Activated CD8-positive, alpha-beta memory T cell treated with anti-CD3 and anti-CD28 coated beads, Interleukin-2, amount 50 U/mL, for 48 hours (primary cell): ENCODE data around the gene ZGRF1.
A peak's percentile ranks its signal among the peaks of the same experiment; 100 is the strongest.
"Not testable (repeated sequence)": the region's sequence is repeated elsewhere in the genome, so short reads cannot be mapped to it uniquely, and the experiment has no call there.

Experiments used
- DNase-seq: peaks from one replicate; pipeline ENCODE4 v3.0.0-alpha.2; 2020

ZGRF1 gene, protein sequence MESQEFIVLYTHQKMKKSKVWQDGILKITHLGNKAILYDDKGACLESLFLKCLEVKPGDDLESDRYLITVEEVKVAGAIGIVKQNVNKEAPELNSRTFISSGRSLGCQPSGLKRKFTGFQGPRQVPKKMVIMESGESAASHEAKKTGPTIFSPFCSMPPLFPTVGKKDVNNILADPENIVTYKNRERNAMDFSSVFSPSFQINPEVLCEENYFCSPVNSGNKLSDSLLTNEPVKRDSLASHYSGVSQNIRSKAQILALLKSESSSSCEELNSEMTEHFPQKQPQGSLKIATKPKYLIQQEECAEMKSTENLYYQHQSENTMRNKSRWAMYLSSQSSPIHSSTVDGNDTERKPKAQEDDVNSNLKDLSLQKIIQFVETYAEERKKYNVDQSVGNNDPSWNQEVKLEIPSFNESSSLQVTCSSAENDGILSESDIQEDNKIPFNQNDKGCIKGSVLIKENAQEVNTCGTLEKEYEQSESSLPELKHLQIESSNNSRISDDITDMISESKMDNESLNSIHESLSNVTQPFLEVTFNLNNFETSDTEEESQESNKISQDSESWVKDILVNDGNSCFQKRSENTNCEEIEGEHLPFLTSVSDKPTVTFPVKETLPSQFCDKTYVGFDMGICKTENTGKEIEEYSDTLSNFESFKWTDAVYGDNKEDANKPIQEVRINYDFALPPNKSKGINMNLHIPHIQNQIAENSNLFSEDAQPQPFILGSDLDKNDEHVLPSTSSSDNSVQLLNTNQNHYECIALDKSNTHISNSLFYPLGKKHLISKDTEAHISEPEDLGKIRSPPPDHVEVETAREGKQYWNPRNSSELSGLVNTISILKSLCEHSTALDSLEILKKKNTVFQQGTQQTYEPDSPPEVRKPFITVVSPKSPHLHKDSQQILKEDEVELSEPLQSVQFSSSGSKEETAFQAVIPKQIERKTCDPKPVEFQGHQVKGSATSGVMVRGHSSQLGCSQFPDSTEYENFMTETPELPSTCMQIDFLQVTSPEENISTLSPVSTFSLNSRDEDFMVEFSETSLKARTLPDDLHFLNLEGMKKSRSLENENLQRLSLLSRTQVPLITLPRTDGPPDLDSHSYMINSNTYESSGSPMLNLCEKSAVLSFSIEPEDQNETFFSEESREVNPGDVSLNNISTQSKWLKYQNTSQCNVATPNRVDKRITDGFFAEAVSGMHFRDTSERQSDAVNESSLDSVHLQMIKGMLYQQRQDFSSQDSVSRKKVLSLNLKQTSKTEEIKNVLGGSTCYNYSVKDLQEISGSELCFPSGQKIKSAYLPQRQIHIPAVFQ (N-terminal part only)

DNA sequence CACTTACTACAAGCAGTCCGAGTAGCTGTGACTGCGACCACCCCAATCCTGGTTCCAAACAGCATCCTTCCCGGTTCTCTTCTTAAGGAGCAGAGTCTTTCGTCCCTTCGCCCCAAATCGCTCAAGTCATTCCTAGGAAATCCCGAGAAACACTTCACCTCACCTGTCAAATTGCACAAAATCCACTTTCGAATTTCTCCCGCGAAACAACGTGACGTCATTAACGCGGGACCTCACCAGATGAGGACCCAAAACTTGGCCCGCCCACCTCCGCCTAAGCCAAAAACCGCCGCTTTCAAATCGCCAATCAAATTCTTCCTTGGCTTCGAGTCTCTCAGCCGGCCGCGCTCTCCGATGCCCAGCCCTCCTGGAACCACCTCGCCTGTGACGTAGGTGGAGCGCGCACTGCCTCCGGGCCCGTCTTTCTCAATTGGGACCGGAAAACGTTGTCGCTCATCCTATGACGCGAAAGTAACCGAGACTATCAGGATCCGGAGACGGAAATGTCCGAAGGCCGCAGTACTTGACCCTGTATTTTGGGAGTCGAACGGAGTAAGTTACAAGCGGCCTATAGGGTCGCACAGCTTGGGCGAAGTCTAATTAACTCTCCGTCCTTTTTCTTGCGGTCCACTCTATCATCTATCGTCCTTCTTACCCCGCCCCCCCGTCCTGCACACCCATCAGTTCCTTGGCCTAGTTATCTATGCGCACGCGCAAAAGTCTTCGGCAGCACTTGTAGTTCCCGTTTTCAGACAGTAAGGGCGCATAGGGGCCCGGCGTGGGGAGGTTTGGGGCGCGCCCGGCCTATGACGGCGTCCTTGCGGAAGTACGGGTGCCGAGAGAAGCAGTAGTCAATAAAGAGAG, at the start of gene ZGRF1, which contains the start of gene LARP7:
Gene ZGRF1, minus strand, starts transcription at position 222 of the 864 bp plus-strand sequence. CDS start 3,733 bp downstream, outside the sequence.
Gene LARP7, plus strand, starts transcription at position 456 of the 864 bp plus-strand sequence. CDS start 7,527 bp downstream, outside the sequence.
- peak; percentile 97 for DNase-seq

DNA sequence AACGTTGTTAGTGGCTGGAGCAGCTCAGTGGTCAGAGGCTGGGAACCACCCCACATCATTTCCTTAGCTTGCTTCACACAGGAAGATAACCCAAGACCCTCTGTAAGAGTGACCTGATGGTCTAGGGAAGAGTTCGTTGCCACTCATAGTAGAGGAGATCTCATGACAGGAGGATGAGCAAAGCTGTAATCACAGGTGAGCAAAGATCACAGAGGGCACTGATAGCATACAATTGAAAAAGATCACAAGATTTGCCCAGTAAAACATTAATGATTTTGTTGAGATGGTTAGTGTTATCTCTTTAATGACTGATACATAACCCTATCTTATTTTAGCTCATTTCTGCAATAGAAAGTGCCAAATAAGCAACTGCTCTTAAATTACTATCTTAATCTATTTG, 44.3 kb upstream of the ZGRF1 start:
- no peak for DNase-seq

DNA sequence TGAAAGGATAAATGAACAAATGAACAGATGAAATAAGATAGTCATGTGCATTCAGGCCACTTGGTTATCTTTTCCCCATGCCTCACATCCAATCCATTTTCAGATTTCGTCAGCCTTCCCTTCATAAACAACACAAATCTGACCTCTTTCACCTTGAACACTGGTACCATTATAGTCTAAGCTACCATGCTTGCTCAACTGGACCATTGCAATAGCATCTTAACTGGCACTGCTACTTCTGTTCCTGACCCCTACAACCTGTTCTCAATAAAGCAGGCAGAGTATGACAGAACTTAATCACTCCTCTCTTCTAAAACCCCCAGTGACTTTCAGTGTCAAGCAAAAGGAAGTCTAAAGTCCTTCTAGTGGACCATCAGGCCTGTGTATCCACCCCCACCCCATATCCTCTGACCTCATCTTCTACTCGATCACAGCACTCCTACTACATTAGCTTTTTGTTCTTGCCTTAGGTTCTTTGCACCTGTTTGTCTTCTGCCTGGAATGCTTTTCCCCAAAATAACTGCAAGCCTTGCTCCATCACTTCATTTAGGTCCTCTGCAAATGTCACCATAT, 40.9 kb upstream of the ZGRF1 start:
- DNase-seq: no peak

DNA sequence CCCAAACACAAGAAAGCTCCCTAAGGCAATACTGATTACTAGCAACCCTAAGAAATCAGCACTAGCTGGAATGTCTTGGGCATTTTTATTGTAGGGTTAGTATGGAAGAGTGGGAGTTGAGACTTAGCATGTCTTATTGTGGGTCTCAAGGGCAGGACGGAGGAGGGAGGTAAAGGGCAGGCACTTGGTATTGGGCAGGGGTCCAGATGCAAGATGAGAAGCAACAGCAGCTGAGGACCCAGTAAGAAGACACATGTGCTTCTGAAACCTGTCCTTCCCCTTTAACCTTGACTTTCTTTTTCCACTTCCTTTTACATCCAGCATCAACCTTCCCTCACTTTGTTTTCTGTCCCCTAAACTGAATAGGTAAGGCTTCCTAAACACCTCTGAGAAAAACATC, 37.7 kb upstream of the ZGRF1 start:
- no peak for DNase-seq

DNA sequence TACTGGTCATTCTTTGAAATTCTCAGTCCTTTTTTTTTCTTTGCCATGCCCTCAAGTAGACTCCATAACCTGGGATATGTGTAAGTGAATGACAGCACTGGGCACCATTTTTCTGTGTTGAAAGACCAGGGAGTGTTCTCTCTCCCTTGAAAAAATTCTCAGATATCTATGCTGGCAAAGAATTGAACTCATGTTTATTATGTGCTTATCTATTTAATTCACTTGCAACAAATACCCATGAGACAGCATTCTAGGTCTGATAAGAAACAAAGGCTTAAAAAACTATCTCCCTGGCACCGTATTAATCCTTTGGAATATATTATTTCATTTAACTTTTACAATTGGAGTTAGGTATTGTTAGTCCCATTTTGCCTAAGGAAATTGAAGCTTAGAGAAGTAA, 37.0 kb upstream of the ZGRF1 start:
- DNase-seq: no peak

DNA sequence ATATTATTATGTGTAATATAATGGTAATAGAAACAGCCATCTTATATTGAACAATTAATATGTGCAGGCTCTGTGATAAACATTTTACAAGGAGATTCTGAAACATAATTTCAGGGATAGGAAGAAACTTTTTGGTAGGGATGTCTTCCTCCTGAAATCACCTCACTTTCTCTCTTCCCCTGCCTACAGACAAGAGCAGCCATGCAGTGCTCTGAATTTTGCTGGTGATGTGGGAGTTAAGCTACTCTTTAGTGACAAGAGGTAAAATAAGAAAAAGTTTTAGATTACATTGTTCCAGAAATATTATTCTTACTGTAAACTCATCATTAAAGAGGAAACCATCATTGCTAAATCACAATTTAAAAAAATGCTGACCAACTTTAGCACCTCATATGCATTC, 36.4 kb upstream of the ZGRF1 start:
- no peak for DNase-seq

DNA sequence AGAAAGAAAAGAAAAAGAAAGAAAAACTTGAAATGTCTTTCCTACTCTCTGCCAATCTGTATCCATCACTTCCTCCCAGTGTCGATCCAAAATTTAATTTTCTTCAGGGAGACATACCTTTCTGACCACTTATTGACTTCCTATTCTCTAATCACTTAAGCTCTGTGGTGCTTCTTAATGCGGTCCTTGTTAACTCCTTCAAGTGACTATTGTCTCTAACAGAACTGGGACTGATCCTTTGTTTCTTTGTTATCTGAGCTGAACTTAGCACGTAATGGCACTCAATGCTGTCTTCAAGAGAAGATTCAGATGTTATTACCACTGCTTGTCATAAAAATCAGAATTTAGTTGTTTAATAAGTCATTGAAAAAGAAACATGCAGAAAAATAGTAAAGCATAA, 31.4 kb upstream of the ZGRF1 start:
- no peak for DNase-seq

DNA sequence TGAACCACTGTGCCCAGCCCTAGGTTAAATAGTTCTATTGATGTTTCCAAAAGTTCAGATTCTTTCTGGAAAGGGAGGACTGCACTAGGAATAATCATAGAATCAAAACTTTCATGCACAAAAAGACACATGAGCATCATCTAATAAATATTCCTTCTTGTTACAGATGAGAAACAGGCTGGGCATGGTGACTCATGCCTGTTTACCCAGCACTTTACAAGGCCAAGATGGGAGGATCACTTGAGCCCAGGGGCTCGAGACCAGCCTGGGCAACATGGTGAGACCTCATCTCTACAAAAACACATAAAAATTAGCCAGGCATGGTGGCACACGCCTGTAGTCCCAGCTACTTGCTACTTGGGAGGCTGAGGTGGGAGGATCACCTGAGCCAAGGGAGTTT, 27.9 kb upstream of the ZGRF1 start:
- DNase-seq: no peak

DNA sequence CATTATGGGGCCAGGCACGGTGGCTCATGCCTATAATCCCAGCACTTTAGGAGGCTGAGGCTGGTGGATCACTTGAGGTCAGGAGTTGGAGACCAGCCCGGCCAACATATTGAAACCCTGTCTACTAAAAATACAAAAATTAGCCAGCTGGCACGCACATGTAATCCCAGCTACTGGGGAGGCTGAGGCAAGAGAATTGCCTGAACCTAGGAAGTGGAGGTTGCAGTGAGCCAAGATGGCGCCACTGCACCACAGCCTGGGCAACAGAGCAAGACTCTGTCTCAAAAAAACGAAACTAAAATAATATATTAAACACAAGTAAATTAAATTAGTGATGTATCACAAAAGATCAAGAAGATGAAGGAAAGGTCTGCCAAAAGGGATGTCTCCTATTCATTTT, 19.4 kb upstream of the ZGRF1 start:
- DNase-seq: not testable (repeated sequence)

DNA sequence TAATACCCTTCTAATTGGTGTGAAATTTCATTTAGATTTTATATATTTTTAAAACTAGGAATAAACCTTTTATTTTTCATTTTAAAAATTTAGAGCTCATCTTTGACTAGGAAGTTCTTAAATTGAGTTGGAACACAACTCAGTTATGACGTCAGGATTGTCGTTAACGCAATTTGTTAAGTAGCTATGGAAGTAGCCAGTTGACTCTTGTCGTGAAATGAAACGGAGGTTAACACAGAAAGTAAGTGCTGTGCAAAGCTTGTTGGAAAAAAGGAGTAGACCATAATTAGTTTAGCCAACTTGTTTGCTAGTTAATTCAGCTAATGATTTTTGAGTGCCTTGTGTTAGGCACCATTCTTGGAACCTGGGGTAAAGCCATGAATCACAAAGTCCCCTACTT, 18.6 kb upstream of the ZGRF1 start:
- DNase-seq: no peak

DNA sequence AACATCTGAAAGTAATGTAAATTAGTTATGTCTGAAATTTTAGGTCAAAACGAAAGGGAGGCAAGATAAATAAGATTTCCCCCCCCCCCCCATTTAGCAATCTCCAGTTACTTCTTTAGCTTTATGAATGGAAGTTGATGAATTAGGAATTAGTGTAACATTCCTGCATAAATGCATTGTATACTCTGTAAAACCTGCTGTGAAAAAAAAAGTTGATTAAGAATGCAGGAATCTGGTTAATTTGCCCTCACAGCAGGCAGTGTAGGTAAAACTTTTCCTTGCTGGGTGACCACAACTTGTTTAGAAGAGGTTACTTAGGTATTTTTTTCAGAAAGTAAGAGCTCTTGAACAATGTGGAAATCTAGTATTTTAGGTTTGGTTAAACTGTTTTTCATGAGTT, 15.5 kb upstream of the ZGRF1 start:
- no peak for DNase-seq

DNA sequence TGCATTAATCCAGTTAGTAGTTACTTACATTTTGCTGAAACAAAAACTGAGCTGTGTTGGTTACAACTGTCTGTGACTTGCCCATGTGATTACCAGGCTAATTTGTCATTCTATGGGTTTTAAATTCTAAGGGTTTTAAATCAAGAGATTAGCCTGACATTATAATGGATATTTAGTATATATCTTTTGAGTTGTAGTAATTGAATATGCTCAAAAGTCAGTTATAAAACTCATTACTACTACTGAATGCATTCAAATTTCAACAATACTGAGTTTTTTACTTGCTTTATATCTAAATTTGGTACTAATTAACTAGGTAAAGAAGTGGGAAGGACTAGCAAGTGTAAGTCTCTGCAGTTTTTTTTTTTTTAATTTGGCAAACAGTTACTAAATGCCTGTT, 14.9 kb upstream of the ZGRF1 start:
- no peak for DNase-seq

DNA sequence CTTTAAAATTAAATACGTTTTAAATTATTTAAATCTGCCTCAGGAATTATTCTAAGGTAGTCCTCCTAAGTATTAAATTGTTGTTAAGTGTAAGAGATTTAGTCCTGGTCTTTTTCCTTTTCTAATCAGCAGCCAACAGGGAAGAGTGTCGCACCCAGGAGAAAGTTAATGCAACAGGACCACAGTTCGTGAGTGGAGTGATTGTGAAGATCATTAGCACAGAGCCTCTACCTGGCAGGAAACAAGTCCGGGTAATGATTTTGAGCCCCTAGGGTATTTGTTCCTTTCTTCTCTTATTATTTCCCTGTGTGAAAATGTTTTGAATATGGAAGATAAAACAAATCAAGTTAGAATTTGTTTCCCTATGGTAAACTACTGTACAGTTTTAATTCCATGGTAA, 13.6 kb upstream of the ZGRF1 start:
- DNase-seq: no peak

DNA sequence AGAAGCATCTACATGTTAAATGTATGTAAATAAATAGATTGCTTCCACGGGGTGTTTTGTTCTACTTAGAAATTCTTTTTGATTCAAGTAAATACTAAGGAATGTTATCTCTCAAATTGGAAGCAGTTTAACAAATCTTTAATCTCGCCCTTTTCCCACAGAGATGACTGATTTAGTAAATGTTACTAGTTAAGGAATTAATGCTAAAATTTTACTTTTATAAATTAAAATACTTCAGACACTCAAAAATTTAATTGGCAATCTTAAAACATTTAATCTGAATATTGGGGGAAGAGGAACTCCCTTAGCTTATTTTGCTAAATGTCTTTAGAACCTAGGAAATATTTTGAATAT, 12.3 kb upstream of the ZGRF1 start:
- DNase-seq: no peak

DNA sequence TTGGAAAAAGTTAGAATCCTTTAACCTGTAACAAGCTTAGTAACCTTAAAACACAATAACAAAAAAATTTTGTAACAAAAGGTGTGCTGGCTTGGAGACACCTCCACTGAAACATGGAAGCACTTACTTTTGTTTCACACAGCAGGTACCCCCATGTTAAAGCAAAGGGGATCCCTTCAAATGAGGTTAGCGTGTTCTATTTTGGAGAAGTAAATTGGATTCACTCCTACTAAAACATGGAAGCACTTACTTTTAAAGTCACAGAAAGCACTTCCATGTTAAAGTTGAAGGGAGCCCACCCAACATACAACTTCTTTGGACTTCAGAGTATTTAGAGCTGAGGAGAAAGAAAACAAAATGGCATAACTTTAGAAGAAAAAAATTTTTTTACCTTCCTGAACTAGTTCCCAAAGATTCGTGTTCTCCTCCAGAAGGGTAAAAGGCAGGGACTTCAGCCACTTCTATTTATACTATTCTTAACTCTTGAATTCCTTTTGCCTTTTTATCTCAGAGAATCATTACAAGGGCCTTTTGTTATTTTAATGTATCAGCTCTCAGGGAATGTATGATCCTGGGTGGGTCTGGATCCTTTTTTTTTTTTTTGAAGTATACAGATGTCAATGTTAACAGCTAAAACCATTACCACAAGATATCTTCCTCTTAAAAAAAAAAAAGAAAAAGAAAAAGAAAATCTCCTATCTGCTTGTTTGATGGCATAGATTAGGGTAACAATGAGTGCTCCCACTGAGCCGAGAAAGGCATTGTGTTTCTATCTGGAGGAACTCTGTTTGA, 11.8 kb upstream of the ZGRF1 start:
- no peak for DNase-seq

DNA sequence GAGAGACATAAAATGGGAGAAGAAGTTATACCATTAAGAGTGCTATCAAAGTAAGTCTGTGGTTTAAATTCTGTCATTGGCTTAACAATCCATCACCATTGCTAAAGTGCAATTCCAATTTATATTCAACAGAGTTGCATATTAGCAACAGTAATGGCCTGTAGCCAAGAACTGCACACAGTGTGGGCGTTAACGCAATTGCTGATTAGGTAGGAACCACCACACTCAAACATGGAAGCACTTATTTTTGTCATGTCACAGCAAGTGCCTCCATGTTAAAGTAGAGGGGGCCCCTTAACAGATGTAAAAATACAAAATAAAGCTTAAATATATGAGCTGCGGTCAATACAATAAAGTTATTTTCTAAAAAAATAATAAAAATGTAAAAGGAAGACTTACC, 11.1 kb upstream of the ZGRF1 start:
- no peak for DNase-seq

DNA sequence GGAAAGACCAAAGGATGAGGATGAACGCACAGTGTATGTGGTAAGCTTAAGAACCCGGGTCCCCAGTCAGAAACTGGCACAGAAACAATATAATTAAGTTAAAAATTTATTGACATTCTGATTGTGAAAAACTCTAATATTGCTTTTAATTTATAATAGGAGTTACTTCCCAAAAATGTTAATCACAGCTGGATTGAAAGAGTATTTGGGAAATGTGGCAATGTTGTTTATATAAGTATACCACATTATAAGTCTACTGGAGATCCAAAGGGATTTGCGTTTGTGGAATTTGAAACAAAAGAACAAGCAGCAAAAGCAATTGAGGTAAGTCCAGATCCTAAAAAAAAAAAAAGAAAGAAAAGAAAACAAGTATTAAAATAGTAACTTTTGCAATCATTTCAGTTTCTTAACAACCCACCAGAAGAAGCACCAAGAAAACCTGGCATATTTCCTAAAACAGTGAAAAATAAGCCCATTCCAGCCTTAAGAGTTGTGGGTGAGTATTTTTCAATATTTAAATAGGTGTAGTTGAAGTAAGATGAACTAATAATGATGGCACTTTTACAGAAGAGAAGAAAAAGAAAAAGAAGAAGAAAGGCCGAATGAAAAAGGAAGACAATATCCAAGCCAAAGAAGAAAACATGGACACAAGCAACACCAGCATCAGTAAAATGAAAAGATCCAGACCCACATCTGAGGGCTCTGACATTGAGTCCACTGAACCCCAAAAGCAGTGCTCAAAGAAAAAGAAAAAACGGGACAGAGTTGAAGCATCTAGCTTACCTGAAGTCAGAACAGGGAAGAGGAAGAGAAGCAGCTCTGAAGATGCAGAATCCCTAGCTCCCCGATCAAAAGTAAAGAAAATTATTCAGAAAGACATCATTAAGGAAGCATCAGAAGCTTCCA, 10.2 kb upstream of the ZGRF1 start:
- no peak for DNase-seq

DNA sequence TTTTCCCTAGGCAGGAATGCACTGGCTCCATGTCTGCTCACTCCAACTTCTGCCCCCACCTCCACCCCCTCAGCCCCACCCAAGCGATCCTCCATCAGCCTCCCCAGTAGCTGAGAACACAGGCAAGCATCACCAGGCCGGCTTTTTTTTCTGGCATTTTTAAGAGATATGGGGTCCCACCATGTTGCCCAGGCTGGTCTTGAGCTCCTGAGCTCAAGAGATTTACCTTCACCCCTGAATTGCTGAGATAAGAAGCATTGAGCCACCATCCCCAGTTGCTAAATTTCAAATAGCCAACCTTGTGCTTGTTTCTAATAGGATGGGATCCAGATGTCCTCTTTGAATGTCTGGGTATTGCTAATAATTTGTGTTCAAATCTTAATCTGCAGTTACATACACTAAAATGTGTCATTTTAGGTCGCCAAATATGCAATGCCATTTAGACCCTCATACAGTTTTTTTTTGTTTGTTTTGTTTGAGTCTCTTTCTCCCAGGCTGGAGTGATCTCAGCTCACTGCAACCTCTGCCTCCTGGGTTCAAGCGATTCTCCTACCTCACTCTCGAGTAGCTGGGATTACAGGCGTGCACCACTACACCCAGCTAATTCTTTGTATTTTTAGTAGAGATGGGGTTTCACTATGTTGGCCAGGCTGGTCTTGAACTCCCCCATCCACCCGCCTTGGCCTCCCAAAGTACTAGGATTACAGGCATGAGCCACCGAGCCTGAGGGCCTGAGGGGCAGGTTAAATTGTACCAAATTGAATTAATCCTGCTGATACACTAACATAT, 9.0 kb upstream of the ZGRF1 start:
- no peak for DNase-seq
